ENCODE data around the gene SNX27.

- no peak for TF ChIP-seq POLR2A (IDR thresholded peaks at IDR 0.05; ENCODE audit: low read depth, low read length)
- TF ChIP-seq, protein P1, sequence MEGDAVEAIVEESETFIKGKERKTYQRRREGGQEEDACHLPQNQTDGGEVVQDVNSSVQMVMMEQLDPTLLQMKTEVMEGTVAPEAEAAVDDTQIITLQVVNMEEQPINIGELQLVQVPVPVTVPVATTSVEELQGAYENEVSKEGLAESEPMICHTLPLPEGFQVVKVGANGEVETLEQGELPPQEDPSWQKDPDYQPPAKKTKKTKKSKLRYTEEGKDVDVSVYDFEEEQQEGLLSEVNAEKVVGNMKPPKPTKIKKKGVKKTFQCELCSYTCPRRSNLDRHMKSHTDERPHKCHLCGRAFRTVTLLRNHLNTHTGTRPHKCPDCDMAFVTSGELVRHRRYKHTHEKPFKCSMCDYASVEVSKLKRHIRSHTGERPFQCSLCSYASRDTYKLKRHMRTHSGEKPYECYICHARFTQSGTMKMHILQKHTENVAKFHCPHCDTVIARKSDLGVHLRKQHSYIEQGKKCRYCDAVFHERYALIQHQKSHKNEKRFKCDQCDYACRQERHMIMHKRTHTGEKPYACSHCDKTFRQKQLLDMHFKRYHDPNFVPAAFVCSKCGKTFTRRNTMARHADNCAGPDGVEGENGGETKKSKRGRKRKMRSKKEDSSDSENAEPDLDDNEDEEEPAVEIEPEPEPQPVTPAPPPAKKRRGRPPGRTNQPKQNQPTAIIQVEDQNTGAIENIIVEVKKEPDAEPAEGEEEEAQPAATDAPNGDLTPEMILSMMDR (IDR thresholded peaks at IDR 0.05; ENCODE audit: extremely low read depth in 1 of 2, insufficient read depth in 1 of 2, low read depth in 1 of 2, low read length in 2 of 2) = no peak
These were observed 125.2 kb downstream of the SNX27 start for GRCh38 chr1:151737026-151737425.

All from endothelial cell of umbilical vein (primary cell).